MM.1S (cell line): ENCODE measurements around the gene CIT.

Source experiments
- DNase-seq: peaks from one replicate; pipeline ENCODE4 v3.0.0-alpha.2; 2015
- H2AFZ ChIP-seq: fragments of 300-600 bp; sonication (generic); 2 replicates; pipeline ENCODE4 v1.6.0; 2016; ENCODE audit warnings: antibody characterized with exemption, low read length
- H3F3A ChIP-seq: fragments of 300-600 bp; sonication (generic); 2 replicates; pipeline ENCODE4 v1.6.1; 2016; ENCODE audit warnings: mild to moderate bottlenecking, antibody characterized with exemption, low read length, moderate library complexity, mixed read lengths; ENCODE audit not compliant: insufficient read depth
- H3K27ac ChIP-seq: fragments of 300-600 bp; sonication (generic); 2 replicates; pipeline ENCODE4 v1.5.1; 2016; ENCODE audit warnings: mild to moderate bottlenecking, low read length
- H3K27me3 ChIP-seq: fragments of 300-600 bp; sonication (generic); replicated peaks from 2 replicates; pipeline ENCODE4 v1.6.0; 2016; ENCODE audit warnings: low read length; ENCODE audit not compliant: insufficient read depth
- H3K36me3 ChIP-seq: fragments of 300-600 bp; sonication (generic); replicated peaks from 2 replicates; pipeline ENCODE4 v1.6.1; 2016; ENCODE audit warnings: mild to moderate bottlenecking, low read length, mixed read lengths; ENCODE audit not compliant: insufficient read depth
- H3K4me1 ChIP-seq: fragments of 300-600 bp; sonication (generic); 2 replicates; pipeline ENCODE4 v1.6.1; 2016; ENCODE audit warnings: low read length, mixed read lengths
- H3K4me2 ChIP-seq: fragments of 300-600 bp; sonication (generic); 2 replicates; pipeline ENCODE4 v1.6.0; 2016; ENCODE audit warnings: low read depth, low read length
- H3K4me3 ChIP-seq: fragments of 300-600 bp; sonication (generic); 2 replicates; pipeline ENCODE4 v1.5.1; 2016; ENCODE audit warnings: low read length, mixed read lengths
- H3K79me2 ChIP-seq: fragments of 300-600 bp; sonication (generic); 2 replicates; pipeline ENCODE4 v1.6.1; 2016; ENCODE audit warnings: mixed run types, low read length, mixed read lengths
- H3K9ac ChIP-seq: fragments of 300-600 bp; sonication (generic); 2 replicates; pipeline ENCODE4 v1.6.1; 2016; ENCODE audit warnings: low read length, mixed read lengths
- H3K9me2 ChIP-seq: fragments of 300-600 bp; sonication (generic); replicated peaks from 2 replicates; pipeline ENCODE4 v1.6.1; 2016; ENCODE audit warnings: mild to moderate bottlenecking, low read length, mixed read lengths; ENCODE audit not compliant: insufficient read depth
- H3K9me3 ChIP-seq: fragments of 300-600 bp; sonication (generic); replicated peaks from 2 replicates; pipeline ENCODE4 v1.6.1; 2016; ENCODE audit warnings: mild to moderate bottlenecking, low read length, mixed read lengths; ENCODE audit not compliant: insufficient read depth
- H4K20me1 ChIP-seq: fragments of 300-600 bp; sonication (generic); 2 replicates; pipeline ENCODE4 v1.6.1; 2016; ENCODE audit warnings: mild to moderate bottlenecking, low read length, moderate library complexity, mixed read lengths; ENCODE audit not compliant: insufficient read depth
- EZH2 ChIP-seq: fragments of 300-600 bp; sonication (generic); optimal IDR thresholded peaks from 2 replicates; pipeline ENCODE3; 2017; ENCODE audit warnings: low read depth, mild to moderate bottlenecking, antibody characterized with exemption, low read length, mixed read lengths
- EZH2phosphoT487 ChIP-seq: fragments of 300-600 bp; sonication (generic); IDR thresholded peaks from 2 replicates; pipeline ENCODE4 v1.6.1; 2018; ENCODE audit warnings: antibody characterized with exemption, low read length
- TF ChIP-seq, protein P1 (sequence below): fragments of 300-600 bp; sonication (generic); IDR thresholded peaks from 2 replicates; pipeline ENCODE4 v1.5.1; 2016; ENCODE audit warnings: antibody characterized with exemption, low read length, mixed read lengths

CIT gene

DNA sequence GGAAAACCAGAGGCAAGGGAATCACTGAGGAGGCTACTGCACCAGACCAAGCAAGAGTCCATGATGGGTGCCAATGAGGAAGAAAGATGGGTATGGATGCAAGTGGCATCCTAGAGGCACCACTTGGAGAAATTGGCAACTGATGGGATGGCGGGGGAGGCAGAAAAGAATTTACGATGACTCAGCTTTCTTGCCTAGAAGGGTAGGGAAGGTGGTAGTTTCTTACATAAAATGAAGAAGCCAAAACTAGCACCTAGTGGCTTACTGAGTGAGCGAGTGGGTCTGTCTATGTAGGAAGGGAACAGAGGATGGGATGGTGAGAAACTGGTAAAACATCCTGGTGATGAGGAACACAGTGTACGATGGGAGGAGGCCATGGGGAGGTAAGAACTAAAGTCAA is 80.8 kb downstream of the CIT start:
- no peaks in the 10 kb centered on the region for H4K20me1 ChIP-seq
- H3K9me3 ChIP-seq = no peaks in the 10 kb centered on the region
- no peaks in the 10 kb centered on the region for H3K4me1 ChIP-seq
- no peak overlapping the region for H3K4me2 ChIP-seq
- H2AFZ ChIP-seq = no peak overlapping the region
- H3F3A ChIP-seq = no peaks in the 10 kb centered on the region
- TF ChIP-seq EZH2phosphoT487 = no peak
- TF ChIP-seq, protein P1, sequence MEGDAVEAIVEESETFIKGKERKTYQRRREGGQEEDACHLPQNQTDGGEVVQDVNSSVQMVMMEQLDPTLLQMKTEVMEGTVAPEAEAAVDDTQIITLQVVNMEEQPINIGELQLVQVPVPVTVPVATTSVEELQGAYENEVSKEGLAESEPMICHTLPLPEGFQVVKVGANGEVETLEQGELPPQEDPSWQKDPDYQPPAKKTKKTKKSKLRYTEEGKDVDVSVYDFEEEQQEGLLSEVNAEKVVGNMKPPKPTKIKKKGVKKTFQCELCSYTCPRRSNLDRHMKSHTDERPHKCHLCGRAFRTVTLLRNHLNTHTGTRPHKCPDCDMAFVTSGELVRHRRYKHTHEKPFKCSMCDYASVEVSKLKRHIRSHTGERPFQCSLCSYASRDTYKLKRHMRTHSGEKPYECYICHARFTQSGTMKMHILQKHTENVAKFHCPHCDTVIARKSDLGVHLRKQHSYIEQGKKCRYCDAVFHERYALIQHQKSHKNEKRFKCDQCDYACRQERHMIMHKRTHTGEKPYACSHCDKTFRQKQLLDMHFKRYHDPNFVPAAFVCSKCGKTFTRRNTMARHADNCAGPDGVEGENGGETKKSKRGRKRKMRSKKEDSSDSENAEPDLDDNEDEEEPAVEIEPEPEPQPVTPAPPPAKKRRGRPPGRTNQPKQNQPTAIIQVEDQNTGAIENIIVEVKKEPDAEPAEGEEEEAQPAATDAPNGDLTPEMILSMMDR = no peak
- no peak for TF ChIP-seq EZH2
- no peak for DNase-seq
- no peak overlapping the region for H3K9ac ChIP-seq
- no peaks in the 10 kb centered on the region for H3K27me3 ChIP-seq
- H3K4me3 ChIP-seq = no peak overlapping the region
- H3K79me2 ChIP-seq = no peaks in the 10 kb centered on the region
- no peaks in the 10 kb centered on the region for H3K9me2 ChIP-seq
- H3K36me3 ChIP-seq = no peaks in the 10 kb centered on the region
- no peak overlapping the region for H3K27ac ChIP-seq

DNA sequence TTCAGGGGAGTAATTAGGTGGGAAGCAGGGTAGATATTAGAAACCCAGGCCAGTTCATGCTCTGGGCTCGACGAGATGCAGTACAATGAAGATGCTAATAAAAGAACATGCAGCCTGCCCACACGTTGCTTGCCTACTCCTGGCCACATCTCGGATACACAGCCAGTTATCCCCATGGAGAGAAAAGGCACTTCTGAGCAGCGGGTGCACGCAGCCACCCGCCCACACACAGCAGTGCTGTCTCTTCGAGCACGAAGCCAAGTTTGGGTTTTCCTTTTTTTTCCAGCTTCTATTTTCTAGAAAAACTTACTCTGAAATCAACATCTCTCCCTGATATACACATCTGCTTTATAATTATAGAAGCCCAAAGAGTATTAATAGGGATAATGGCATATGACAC is 85.7 kb downstream of the CIT start:
- H3K4me2 ChIP-seq = no peak overlapping the region
- H3K9me3 ChIP-seq = no peaks in the 10 kb centered on the region
- H3K9ac ChIP-seq = no peak overlapping the region
- no peak overlapping the region for H3K27ac ChIP-seq
- no peaks in the 10 kb centered on the region for H3F3A ChIP-seq
- no peak overlapping the region for H3K4me3 ChIP-seq
- TF ChIP-seq EZH2 (no peak), EZH2phosphoT487 (no peak)
- TF ChIP-seq, protein P1 = no peak
- H3K9me2 ChIP-seq = no peaks in the 10 kb centered on the region
- no peaks in the 10 kb centered on the region for H4K20me1 ChIP-seq
- no peak for DNase-seq
- no peaks in the 10 kb centered on the region for H3K27me3 ChIP-seq
- no peaks in the 10 kb centered on the region for H3K36me3 ChIP-seq
- H3K4me1 ChIP-seq = no peaks in the 10 kb centered on the region
- no peaks in the 10 kb centered on the region for H3K79me2 ChIP-seq
- H2AFZ ChIP-seq = no peak overlapping the region

DNA sequence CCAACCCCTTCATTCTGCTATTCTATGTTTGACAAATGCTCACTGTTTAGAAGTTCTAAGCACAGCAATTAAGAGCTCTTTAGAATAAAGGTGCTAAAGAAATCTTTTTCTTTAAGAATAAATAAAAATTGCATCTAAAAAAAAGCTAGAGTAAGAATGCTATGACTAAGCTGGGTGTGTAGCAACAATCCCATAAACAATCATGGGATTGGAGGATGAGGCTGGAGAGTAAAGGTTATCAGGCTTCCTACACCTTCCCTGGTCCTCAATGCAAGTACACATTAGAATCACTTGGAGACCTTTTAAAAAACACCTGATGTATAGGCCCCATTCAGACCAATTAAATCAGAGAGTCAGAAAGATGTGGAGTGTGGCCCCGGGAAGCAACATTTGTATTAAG is 88.3 kb downstream of the CIT start:
- DNase-seq = no peak
- Histone ChIP-seq H3K9ac (no peak overlapping the region), H3K27ac (no peak overlapping the region), H3K4me2 (no peak overlapping the region), H3F3A (no peaks in the 10 kb centered on the region), H3K79me2 (no peaks in the 10 kb centered on the region), H3K4me3 (no peak overlapping the region), H3K27me3 (no peaks in the 10 kb centered on the region), H4K20me1 (no peaks in the 10 kb centered on the region), H3K36me3 (no peaks in the 10 kb centered on the region), H3K9me2 (no peaks in the 10 kb centered on the region), H2AFZ (no peak overlapping the region), H3K9me3 (no peaks in the 10 kb centered on the region), H3K4me1 (no peaks in the 10 kb centered on the region)
- no peak for TF ChIP-seq EZH2phosphoT487
- TF ChIP-seq, protein P1 = no peak
- no peak for TF ChIP-seq EZH2
